SK-N-SH treated with all-trans-retinoic acid at 6 μM for 48 hours (cell line): ENCODE results near the gene TBC1D4.

Experiments used
- ATAC-seq: fragments of 200-7000 bp; cut with Tn5 transposase; 3 replicates; pipeline ENCODE4 v1.9.1; 2020; ENCODE audit warnings: mild to moderate bottlenecking, moderate library complexity
- BACH2 ChIP-seq: fragments of 250-450 bp; sonication (Bioruptor Pico); IDR thresholded peaks from 2 replicates; pipeline ENCODE4 v1.9.0; 2021; ENCODE audit warnings: mild to moderate bottlenecking, borderline replicate concordance
- CREB5 ChIP-seq: fragments of 250-450 bp; sonication (Bioruptor Pico); IDR thresholded peaks from 2 replicates; pipeline ENCODE4 v1.5.1; 2020; ENCODE audit warnings: low read depth, mild to moderate bottlenecking, moderate library complexity
- CSDC2 ChIP-seq: fragments of 250-450 bp; sonication (Bioruptor Pico); IDR thresholded peaks from 2 replicates; pipeline ENCODE4 v1.5.0; 2020; ENCODE audit warnings: mild to moderate bottlenecking, moderate library complexity
- CSRNP3 ChIP-seq: fragments of 250-450 bp; sonication (Bioruptor Pico); IDR thresholded peaks from 2 replicates; pipeline ENCODE4 v1.5.1; 2021; ENCODE audit warnings: mild to moderate bottlenecking, moderate library complexity
- GLIS3 ChIP-seq: fragments of 250-450 bp; sonication (Bioruptor Pico); IDR thresholded peaks from 2 replicates; pipeline ENCODE4 v1.5.0; 2020; ENCODE audit warnings: mild to moderate bottlenecking, moderate library complexity
- ISL1 ChIP-seq: fragments of 250-450 bp; sonication (Bioruptor Pico); IDR thresholded peaks from 2 replicates; pipeline ENCODE4 v2.1.2; 2022; ENCODE audit warnings: mild to moderate bottlenecking, moderate library complexity
- POU6F1 ChIP-seq: fragments of 250-450 bp; sonication (Bioruptor Pico); IDR thresholded peaks from 2 replicates; pipeline ENCODE4 v1.8.0; 2021; ENCODE audit warnings: low read depth, mild to moderate bottlenecking, moderate library complexity, borderline replicate concordance
- PPARA ChIP-seq: fragments of 250-450 bp; sonication (Bioruptor Pico); IDR thresholded peaks from 2 replicates; pipeline ENCODE4 v1.5.0; 2020; ENCODE audit warnings: mild to moderate bottlenecking, borderline replicate concordance
- TOX ChIP-seq: fragments of 250-450 bp; sonication (Bioruptor Pico); IDR thresholded peaks from 2 replicates; pipeline ENCODE4 v1.8.0; 2021; ENCODE audit warnings: mild to moderate bottlenecking, moderate library complexity, borderline replicate concordance
- TSHZ2 ChIP-seq: fragments of 250-450 bp; sonication (Bioruptor Pico); IDR thresholded peaks from 2 replicates; pipeline ENCODE4 v1.5.0; 2020; ENCODE audit warnings: mild to moderate bottlenecking, moderate library complexity
- ZC3H10 ChIP-seq: fragments of 250-450 bp; sonication (Bioruptor Pico); IDR thresholded peaks from 2 replicates; pipeline ENCODE4 v1.5.1; 2021; ENCODE audit warnings: mild to moderate bottlenecking, moderate library complexity
- ZFP3 ChIP-seq: fragments of 250-450 bp; sonication (Bioruptor Pico); IDR thresholded peaks from 2 replicates; pipeline ENCODE4 v1.5.0; 2020; ENCODE audit warnings: mild to moderate bottlenecking, moderate library complexity
- ZNF565 ChIP-seq: fragments of 450-650 bp; formaldehyde crosslinking; conservative IDR thresholded peaks from 2 replicates; pipeline ENCODE4 v1.5.0; 2020; ENCODE audit warnings: low read depth, mild to moderate bottlenecking, moderate library complexity
- ZNF8 ChIP-seq: fragments of 450-650 bp; formaldehyde crosslinking; IDR thresholded peaks from 2 replicates; pipeline ENCODE4 v1.5.0; 2020; ENCODE audit warnings: mild to moderate bottlenecking, moderate library complexity

TBC1D4 gene

GRCh38 chr13:75452564-75452963, 29.4 kb downstream of the TBC1D4 start (continued):
- no peak for TF ChIP-seq BACH2 (CRISPR knock-in tag)

GRCh38 chr13:75447493-75447892, 34.5 kb downstream of the TBC1D4 start:
- ATAC-seq: no peak

GRCh38 chr13:75446874-75447273, 35.1 kb downstream of the TBC1D4 start:
- no peak for ATAC-seq
- TF ChIP-seq ZC3H10 (CRISPR knock-in tag) (no peak), POU6F1 (CRISPR knock-in tag) (no peak), CSDC2 (CRISPR knock-in tag) (no peak), ZNF8 (CRISPR knock-in tag) (no peak), ZNF565 (CRISPR knock-in tag) (no peak)

More at GRCh38 chr13:75447493-75447892, 34.5 kb downstream of the TBC1D4 start:
- TF ChIP-seq CSRNP3 (CRISPR knock-in tag) (no peak), BACH2 (CRISPR knock-in tag) (no peak), TSHZ2 (no peak), ZFP3 (CRISPR knock-in tag) (no peak), GLIS3 (CRISPR knock-in tag) (no peak), CREB5 (CRISPR knock-in tag) (no peak), CSDC2 (CRISPR knock-in tag) (no peak), TOX (CRISPR knock-in tag) (no peak)

- TF ChIP-seq ZNF565 (CRISPR knock-in tag): no peak
- peak; percentile 76 for TF ChIP-seq ISL1 (CRISPR knock-in tag)
- TF ChIP-seq CSRNP3 (CRISPR knock-in tag): no peak
- no peak for TF ChIP-seq PPARA (CRISPR knock-in tag)
- TF ChIP-seq BACH2 (CRISPR knock-in tag): no peak
- no peak for TF ChIP-seq CREB5 (CRISPR knock-in tag)
- TF ChIP-seq GLIS3 (CRISPR knock-in tag): no peak
- ATAC-seq: peak; percentile 78
Measured at GRCh38 chr13:75445717-75446499, 36.1 kb downstream of the TBC1D4 start.
